Right lung (tissue), 5 donors: ENCODE measurements around the gene PIP5K1C. TPM values are rescaled to one million over a fixed set of nuclear protein-coding genes. Genes with fewer than 3 reads are reported as not detected.

Experiments used
- DNase-seq, 2 donors: peaks; one replicate each; pipeline ENCODE4 v3.0.0-alpha.2; 2013
- polyA plus RNA-seq, 5 donors: library from polyadenylated mRNA; unstranded; fragments of 120-200 nt; gene quantifications; one replicate each; pipeline versions ENCODE4 v1.2.1 to v1.2.3, GENCODE V29; 2013; ENCODE audit warnings: inconsistent platforms in 1 of 5, low replicate concordance in 1 of 5; ENCODE audit not compliant: insufficient read length in 5 of 5, insufficient read depth in 1 of 5

Gene PIP5K1C
- polyA plus RNA-seq, 5 donors, result 16.6 to 32.1 (median 23.6) TPM

DNA sequence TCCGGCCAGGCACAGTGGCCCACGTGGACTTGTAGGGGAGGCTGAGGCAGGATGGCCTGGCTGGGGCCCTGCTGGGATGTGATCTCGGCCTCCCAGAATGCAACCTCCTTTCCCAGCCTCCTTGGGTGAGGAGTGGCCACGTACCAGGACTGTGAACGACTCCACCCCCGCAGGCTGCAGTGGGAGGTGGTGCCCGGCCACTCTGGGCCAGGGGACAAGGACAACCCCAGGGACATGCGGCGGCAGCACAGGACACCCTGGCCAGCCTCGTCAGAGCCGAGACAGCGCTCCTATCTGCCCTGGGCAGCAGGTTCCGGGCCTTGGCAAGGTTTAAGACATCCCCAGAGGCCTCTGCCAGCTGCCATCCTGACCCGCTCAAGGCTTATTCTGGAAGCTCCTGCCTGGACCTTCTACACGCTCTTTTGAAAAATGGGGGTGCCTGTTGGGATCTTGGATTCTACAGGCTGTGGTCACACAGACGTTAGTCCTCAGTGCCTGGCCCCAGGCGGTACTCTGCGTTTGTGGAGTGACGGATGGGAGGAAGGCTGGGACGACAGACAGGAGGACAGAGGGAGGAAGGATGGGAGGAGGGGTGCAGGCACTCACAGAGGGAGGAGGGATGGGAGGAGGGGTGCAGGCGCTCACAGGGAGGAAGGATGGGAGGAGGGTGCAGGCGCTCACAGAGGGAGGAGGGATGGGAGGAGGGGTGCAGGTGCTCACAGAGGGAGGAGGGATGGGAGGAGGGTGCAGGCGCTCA lies 53.8 kb downstream of the PIP5K1C start:
- DNase-seq, result no peak

DNA sequence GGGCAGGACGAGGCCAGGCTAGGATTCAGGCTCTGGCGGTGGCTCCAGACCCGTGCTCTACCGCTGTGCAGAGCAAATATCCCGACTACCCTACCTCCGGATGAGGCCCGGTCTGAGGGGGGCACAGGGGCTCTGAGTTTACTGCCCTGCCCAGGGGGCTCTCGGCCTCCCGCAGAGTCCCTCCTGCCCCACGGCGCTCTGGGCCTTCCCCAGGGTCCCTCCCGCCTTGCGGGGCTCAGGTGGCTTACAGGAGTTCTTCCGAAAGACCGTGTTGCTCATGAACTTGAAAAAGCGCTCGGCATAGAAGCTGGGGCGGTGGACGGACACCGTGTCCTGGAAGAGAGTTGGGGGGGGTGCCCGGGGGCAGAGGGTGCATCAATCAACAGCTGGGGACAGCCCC lies 54.5 kb downstream of the PIP5K1C start:
- DNase-seq, result no peak

DNA sequence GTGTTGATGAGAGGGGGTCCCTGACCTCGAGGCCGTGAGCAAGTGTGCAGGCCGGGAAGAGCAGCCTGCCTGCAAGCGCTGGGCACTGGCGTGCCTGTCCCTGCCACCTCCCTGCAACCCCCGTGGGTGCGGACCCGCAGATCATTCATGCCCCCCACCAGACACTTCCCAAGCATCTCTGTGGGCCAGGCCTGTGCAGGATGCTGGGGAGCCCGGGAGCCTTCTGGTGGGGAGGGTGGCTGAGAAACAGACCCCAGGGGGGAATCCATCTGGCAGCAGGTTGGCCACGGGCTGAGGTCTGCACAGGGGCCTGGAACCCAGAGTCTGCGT lies 55.2 kb downstream of the PIP5K1C start:
- no peak for DNase-seq

DNA sequence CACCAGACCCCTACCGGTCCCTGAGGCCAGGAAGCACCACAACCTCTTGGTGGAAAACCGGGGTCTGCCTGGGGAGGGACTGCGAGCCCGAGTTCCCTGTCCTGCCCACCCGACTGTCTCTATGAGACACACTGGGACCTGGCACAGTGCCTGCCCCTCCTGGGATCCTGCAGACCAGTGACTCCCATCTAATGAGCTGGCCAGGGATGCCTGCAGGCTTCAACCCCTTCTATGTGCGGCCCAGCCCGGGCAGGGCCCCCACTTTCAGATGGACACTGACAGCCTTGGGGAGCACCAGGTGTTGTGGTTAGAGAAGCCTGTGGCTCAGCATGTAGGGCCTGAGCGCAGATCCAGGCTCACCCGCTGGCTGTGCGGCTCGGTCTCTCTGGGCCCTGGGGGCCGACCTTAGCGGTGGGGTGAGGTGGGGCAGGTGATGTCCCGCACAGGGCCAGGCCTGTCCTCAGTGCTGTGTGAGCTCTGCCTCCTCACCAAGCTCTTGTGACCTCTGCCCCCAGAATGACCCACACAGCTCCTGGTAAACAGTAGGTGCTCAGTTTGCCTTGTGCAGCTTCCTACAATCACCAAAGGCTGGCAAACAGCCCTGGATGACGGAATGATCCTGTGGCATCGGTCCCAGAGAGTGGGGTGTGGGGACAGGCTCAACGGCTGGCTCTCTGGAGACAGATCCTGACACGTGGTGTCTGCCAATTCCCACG lies 55.8 kb downstream of the PIP5K1C start:
- DNase-seq, result peak; percentile 18 to 32

DNA sequence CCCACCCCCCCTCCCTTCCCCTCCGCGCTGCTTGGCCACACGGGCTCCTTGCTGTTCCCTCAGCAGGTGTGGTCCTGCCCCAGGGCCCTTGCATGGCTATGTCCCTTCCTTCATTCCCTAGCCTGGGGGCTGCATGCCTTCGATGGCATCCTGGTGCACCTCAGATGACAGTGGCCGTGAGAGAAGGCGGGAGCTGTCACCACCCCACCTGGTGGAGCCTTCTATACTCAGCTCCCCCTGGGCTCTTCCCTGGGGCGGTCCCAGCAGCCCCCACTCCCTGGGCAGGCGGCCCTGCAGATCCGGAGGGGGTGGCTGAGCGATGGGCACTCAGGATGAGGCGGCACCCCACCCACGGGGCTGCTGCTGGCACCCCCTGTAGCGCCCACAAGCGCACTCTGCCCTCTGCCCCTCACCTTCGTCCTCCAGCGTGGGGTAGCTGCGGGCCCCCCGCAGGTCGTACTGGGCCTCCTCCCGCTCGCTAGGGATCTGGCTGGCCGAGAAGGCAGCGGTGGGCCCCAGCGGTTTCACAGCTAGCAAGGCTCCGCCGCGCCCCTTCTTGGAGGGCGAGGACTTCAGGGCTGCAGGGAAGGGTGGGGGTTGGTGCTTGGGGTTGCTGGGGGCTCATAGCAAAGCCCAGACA lies 56.5 kb downstream of the PIP5K1C start:
- DNase-seq, result no peak

DNA sequence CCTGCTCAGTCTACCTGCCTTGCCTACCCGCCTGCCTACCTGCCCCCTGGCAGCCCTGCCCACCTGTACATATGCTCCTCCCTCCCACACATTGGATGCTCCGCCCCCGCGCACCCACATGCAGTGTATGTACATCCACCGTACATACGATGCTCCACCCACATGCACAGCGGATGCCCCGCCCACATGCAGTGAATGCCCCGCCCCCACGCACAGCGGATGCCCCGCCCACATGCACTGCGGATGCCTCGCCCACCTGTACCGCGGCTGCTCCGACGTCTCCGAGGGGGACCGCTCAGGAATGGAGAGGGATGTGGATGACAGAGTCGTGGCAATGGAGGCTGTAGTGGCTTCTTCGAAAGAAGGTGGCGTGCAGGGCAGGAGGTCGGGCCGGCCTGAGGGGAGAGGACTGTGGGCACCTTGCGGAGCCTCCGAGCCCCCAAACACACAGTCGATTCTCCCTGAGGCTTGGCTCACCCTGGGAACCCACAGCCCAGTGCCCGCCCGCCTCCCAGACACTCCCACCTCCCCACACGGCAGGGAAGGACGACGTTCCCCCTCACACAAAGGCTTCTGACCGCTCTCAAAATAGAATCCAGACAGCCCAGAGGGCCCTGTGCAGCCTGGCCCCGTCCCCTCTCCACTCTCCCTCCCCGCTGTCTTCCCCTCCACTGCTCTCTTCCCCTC lies 57.1 kb downstream of the PIP5K1C start:
- no peak for DNase-seq

DNA sequence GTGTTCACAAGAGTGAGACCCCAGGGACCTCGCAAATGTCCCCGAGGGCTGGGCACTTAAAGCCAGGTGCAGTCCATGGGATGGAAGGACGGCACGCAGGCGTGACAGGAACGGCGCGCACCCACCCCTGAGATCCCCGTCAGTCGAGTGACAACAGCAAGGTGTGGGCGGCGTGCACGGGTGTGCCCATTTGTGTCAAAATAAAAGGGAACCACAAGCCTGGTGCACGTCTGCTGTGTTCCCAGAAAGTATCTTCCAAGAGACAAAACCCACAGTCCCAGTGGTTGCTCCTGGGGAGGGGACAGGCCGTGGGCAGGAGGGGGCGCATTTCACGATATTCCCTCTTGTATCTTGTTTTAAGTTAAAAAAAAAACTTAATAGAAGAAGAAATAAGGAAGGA lies 58.0 kb downstream of the PIP5K1C start:
- DNase-seq, result no peak

DNA sequence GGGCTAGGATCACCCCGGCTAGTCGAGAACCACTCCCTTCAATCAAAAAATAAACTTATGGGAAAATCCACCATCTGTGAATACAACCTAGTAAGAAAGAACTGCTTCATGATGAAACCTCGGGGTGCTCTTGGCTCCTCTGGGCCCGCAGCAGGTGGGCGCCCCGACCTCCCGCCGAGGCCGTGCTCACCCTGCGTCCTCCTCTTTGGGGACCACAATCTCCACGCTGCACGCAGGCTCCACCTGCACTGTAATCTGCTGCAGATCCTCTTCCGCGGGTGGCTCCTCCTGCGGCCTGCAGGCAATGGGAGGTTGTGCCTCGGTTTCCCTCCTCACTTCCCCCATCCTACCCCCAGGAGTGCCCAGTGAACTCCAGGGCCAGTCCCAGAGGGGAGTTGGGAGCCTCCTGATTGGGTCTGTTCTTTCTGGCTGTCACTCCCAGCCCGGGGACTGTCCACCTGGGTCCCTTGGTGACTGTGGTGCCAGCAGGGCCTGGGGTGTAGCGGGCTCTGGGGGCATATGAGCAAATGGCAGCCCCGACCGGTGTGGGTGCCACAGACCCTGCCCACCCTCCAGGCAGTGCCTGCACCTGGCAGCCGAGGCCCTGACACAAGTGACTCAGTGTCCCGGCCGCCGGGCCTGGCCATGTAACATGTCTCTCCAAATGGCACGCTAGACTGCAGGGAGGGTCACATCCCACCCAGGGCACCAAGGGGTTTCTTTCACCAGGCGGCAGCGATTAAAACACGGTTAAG lies 58.6 kb downstream of the PIP5K1C start:
- DNase-seq, result no peak

DNA sequence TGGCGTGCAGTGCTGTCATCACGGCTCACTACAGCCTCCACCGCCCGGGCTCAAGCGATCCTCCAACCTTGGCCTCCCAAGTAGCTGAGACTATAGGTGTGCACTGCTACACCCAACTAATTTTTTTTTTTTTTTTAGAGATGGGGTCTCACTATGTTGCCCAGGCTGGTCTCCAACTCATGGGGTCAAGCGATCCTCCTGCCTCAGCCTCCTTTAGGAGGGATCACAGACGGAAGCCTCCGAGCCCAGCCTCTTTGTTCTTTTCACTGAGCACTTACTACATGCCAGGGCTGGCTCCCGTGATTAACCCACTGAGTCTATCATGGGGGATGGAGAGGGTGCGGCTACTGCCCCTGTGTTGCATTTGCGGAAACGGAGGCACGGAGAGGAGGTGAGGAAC lies 60.8 kb downstream of the PIP5K1C start:
- DNase-seq, result no peak

DNA sequence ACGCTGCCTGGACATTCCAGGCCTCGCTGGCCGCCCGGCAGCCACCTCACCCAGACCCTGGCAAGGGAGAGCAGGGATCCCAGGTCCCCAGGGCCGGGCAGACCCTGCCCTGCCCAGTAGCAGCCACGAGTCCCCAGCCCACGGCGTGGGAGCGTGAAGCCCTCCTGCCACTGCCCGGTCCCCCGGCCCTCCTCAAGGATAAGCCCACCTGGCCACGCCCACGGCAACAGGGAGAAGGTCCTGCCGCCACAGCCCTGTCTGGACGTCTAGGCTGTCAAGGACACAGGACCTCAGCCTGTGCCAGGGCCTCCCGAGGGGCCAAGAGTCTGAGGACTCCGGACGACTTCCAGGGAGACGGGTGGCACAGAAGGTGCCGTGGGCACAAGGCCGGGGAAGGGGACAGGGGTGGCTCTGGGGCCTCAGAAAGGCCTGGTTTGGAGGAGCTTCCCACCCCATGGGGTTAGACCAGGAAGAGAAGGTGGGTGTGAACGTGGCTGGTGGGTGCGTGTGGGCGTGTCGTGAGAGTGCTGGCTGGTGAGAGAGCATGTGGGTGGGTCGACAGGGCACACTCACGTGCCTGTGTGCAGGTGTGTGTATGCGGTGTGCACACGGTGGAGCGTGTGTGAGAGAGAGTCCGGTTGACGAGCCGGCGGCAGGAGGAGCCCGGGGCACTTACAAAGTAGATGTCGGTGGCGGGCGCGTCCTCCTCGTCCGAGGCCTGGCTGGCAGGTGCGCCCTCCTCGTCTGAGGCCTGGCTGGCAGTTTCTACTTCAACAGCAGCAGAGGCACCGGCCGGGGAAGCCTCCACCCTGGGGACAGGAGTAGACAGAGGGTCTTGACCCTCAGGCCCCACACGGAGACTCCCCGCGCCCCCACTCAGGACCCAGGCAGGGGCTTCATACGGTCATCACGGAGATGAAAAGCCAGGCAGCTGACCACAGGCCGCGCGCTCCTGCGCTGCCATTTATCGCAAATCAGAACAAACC lies 61.8 kb downstream of the PIP5K1C start:
- no peak for DNase-seq

DNA sequence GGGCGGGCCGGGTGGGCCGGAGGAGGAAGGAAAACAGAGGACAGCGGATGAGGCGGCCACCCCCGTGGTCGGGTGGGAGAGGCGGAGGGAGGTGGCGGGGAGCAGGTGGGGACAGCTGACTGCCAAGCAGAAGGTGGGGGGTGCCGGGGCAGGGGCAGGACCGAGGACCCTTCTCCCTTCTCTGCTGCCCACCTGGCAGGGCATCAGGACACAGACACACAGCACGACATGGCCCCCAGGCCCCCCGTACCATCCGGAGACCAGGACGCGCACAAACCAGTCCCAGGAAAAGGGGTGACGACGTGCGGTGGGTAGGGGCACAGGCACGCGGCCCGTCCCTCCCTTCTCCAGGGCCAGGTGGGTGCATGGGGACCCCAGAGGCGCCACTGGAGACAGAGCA lies 62.6 kb downstream of the PIP5K1C start:
- no peak for DNase-seq

DNA sequence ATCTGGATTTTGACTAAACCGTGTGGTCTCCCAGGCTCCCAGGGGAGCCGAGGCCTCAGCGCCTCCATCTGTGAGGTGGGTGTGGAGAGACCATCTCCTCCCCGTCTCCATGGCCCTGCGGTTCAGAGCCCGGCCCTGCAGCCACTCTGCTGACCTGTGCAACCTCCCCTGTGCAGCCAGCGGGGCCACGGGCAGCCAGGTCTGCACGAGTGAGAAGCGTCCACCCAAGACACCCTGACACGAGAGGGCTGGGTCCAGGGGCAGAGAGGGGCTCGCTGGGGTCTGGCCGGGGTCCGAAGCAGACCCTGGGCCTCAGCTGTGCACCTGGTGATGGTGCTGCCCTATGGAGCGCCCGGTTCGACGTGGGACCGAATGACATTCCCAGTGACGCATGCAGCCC lies 63.3 kb downstream of the PIP5K1C start:
- no peak for DNase-seq

DNA sequence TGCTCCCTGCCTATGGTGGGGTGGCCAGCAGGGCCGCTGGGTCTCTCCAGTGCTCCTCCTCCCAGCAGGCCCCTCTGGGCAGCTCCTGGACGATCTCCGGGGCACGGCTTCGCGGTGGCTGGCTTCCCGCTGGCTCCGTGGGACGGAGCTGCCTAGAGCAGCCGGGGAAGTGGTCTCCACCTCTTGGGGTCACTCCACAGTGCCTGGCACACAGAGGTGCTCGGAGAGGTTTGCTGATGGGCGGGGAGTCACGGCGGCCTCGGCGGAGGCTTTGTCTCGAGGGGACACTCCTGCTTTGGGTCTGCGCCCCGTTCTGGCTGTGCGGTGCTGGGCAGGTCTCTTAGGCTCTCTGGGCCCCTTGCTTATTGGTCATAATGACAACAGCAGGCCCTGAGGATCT lies 63.8 kb downstream of the PIP5K1C start:
- DNase-seq, result no peak

DNA sequence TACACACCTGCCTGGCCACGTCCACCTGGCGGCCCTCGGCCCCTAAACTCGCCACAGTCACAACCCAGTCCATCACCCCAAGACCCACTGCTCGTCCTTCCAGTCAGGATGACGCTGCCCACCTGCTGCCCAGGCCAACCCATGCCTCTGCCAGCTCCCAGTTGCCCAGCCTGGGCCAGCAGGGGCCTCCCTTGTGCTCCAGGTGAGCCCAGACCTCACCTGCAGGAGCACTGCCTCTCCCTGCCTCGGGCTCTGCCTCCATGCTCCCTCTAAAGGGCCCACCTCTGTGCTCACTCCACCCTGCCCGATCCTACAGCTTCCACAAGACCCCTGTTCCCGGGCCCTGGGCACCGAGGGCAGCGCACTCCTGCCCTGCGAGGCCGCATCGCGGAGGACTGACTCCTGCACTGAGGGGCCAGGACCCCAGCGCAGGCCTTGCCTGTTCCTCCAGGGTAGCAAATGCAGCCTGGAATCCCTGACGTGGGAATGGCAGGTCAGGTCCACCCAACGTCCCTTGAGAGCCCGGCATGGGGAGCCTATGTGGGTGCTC lies 65.7 kb downstream of the PIP5K1C start:
- DNase-seq, result no peak

DNA sequence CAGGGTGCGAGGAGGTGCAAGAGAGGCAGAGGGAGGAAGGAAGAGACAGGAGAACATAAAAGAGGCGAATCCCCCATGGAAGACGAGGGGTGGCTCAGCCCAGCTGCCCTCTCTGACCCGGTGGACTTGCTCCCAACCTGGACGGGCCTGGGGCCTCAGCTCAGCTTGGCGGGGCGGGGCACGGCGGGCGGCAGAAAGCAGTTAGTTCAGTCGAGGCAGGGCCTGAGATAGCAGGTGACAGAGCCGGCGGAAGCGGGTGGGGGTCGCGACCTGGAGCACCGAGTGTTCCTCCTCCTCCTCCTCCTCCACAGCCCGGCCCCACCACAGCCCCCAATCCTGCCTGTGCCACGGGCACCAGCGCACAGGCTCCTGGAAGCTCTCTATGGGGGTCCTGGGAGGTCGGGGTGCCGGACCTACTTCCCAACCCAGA lies 66.7 kb downstream of the PIP5K1C start:
- DNase-seq, result no peak

DNA sequence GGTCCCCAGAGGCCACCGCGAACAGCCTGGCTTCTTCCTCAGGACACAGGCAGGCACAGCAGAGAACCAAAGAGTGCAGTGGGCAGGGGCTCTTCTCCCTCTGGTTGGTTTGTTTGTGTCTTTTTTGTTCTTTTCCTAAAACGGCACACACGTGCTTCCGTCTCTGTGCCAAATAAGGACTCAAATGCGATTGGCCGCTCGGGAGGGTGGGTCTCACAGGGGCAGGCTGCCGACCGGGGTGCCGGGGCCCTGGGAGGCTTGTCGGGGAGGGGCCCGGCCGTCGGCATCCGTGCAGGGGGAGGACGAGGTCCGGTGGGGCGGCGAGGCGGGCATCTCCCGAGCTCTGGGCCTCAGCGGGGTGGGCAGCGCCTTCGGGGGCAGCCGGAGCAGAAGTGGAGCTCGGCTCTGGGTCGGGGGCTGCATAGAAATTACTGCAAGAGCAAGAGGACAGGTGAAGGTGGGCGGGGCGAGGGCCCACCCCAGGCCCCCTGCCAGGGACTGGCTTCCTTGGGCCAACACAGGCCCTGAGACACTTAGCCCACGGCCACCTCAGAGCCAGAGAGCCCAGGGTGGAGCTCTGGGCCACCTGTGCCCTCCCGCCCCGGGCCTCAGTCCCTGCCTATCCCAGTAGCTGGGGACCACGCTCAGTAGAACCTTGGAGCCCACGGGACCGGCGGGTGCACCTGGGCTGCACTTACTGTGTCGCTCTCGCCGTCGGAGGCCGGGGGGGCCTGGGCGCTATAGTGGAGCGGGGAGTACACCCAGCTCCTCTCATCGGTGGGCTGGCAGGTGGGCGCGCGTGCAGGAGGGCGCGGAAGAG lies 67.3 kb downstream of the PIP5K1C start:
- DNase-seq, result no peak

DNA sequence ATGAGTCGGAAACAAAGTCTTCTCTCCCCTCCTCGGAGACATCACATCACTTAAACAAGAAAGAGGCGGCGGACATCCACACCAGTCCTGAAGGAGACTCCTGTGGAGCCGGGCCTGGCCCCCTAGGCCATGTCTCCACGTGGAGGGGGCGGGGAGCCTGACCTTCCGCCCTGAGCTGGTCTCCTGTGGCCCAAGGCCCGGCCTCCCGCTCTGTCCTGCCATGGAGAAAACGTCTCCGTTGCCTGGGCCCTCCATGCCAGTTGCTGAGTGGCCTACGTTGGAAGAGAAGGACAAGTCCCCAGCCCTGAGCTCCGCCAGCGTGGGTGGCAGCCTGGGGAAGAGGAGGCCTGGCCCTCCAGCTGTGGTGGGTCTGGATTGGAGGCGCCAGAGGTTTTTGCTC lies 68.2 kb downstream of the PIP5K1C start:
- no peak for DNase-seq

DNA sequence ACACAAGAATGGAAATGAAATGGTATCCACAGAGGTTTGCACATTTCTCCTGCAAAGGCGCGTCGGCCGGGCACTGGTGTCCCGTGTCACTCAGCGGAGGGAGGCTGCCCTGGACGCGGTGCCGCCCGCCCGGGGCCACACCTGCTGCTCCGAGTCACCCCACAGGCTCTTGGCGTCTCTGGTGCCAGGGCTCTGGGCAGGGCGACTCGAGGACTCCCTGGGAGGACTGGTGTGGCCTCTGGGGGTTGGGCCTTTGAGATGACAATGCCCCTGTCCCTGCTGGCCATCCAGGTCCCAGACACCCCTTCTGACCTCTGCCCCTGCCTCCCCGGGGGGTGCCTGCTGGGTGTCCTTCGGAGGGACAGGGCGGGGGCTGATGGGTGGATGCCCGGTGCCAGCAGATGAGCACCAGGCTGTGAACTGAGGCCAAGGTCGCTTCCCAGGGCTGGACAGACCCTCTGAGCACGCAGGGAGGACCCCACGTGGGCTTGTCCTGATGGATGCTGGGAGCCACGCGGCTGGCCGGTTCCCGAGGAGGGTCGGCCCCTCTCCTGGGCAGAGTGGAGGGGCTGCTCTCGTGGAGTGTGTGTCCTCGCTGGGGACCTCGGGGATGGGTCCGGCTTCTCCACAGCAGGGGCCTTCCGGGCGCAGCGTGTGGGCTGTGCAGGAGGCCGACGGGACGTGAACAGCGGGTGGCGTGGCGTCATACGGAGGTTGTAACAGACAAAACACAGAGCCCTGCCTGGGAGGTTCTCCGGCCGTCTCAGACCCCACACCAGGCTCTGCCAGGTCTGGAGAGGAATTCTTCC lies 69.0 kb downstream of the PIP5K1C start:
- DNase-seq, result no peak
